COLO829 (cell line): ENCODE results near the gene CYP27C1.

Source experiments
- DNase-seq: peaks from one replicate; pipeline ENCODE4 v3.0.0; 2012; ENCODE audit warnings: low spot score

Gene CYP27C1

GRCh38 chr2:127193164-127193966, 26.7 kb downstream of the CYP27C1 start:
- DNase-seq, result no peak

GRCh38 chr2:127191331-127192219, 28.5 kb downstream of the CYP27C1 start:
- no peak for DNase-seq

- DNase-seq, result no peak
These were observed 31.3 kb downstream of the CYP27C1 start for GRCh38 chr2:127188797-127189196.

GRCh38 chr2:127187831-127188230, 32.3 kb downstream of the CYP27C1 start:
- DNase-seq, result no peak

- DNase-seq, result no peak
These were observed 32.9 kb downstream of the CYP27C1 start for GRCh38 chr2:127187081-127187775.

GRCh38 chr2:127185705-127186104, 34.4 kb downstream of the CYP27C1 start:
- no peak for DNase-seq

GRCh38 chr2:127185093-127185492, 35.0 kb downstream of the CYP27C1 start:
- DNase-seq, result no peak

- no peak for DNase-seq
These were observed 36.3 kb downstream of the CYP27C1 start for GRCh38 chr2:127183771-127184170.

- DNase-seq, result no peak
These were observed 37.3 kb downstream of the CYP27C1 start for GRCh38 chr2:127182626-127183458.

- DNase-seq, result no peak
These were observed 38.2 kb downstream of the CYP27C1 start for GRCh38 chr2:127181851-127182250.

- DNase-seq, result no peak
These were observed 40.3 kb downstream of the CYP27C1 start for GRCh38 chr2:127179766-127180165.

GRCh38 chr2:127177617-127178263, 42.4 kb downstream of the CYP27C1 start:
- DNase-seq, result no peak

GRCh38 chr2:127176371-127177311, 43.5 kb downstream of the CYP27C1 start:
- DNase-seq, result no peak

- DNase-seq, result no peak
These were observed 44.2 kb downstream of the CYP27C1 start for GRCh38 chr2:127175751-127176354.

GRCh38 chr2:127175041-127175721, 44.9 kb downstream of the CYP27C1 start:
- peak; percentile 32 for DNase-seq

- DNase-seq, result no peak
These were observed 45.5 kb downstream of the CYP27C1 start for GRCh38 chr2:127174640-127175039.

- no peak for DNase-seq
These were observed 46.0 kb downstream of the CYP27C1 start for GRCh38 chr2:127174136-127174535.

GRCh38 chr2:127173057-127173456, 47.0 kb downstream of the CYP27C1 start:
- DNase-seq, result no peak

GRCh38 chr2:127172306-127172705, 47.8 kb downstream of the CYP27C1 start:
- DNase-seq, result no peak
